K562 (cell line): ENCODE data around the gene ZNF264. TPM values are rescaled to one million over a fixed set of nuclear protein-coding genes. Genes with fewer than 3 reads are reported as not detected.

Source experiments
- ATAC-seq: fragments of 200-7000 bp; cut with Tn5 transposase; 3 replicates; pipeline ENCODE4 v1.9.1; 2020; ENCODE audit warnings: moderate library complexity
- BruUV-seq: library from RNA; stranded (reverse); fragments of 400-500 nt; replicated peaks from 2 replicates; lab custom pipeline; 2021; lab: Mats Ljungman, UMichigan
- CTCF ChIA-PET: fragments of 300-600 bp; formaldehyde crosslinking; extraction: SDS; loops from one replicate; lab custom pipeline; 2021; ENCODE audit warnings: low intra/inter-chr PET ratio; lab: Yijun Ruan, JAX
- POLR2A ChIA-PET: fragments of 300-600, 350-650 bp; sonication (Branson Sonifier 250); formaldehyde crosslinking; extraction: SDS; loops from one replicate; lab custom pipeline; 2021; ENCODE audit warnings: antibody characterized with exemption, inconsistent platforms; lab: Yijun Ruan, JAX
- DNase-seq, 4 experiments: peaks; one replicate each; pipeline versions ENCODE4 v3.0.0 to v3.0.0-alpha.2; 2011 to 2018; ENCODE audit warnings: low spot score in 3 of 4, mixed read lengths in 3 of 4; ENCODE audit errors: extremely low read depth in 1 of 4
- FAIRE-seq: peaks from 2 replicates; lab custom pipeline; 2011; peaks lifted over from hg19 to GRCh38; lab: Jason Lieb, UNC
- H2AFZ ChIP-seq: 2 replicates; pipeline ENCODE4 v1.6.0; 2011; ENCODE audit warnings: low read depth, low read length, control low read depth, inconsistent platforms
- H3K27ac ChIP-seq: fragments of 200-600 bp; 3 replicates; pipeline ENCODE4 v1.8.0; 2011; ENCODE audit warnings: low read depth, mild to moderate bottlenecking, control low read depth, inconsistent platforms, low read length, moderate library complexity, mixed read lengths; ENCODE audit errors: extremely low read depth
- H3K27me3 ChIP-seq, 2 experiments: fragments of 300-600 bp in 1 of 2; 2 replicates in 1 of 2; 3 replicates in 1 of 2; pipeline versions ENCODE4 v1.6.0 to v1.8.0; 2011; ENCODE audit warnings: inconsistent platforms in 2 of 2, low read length in 2 of 2, mild to moderate bottlenecking in 1 of 2, mixed read lengths in 1 of 2, moderate library complexity in 1 of 2; ENCODE audit not compliant: control insufficient read depth in 2 of 2, insufficient read depth in 2 of 2
- H3K36me3 ChIP-seq: fragments of 300-600 bp; 3 replicates; pipeline ENCODE4 v1.8.0; 2011; ENCODE audit warnings: mild to moderate bottlenecking, low read length, inconsistent platforms; ENCODE audit not compliant: control insufficient read depth, insufficient read depth
- H3K4me1 ChIP-seq, 2 experiments: fragments of 200-600 bp in 1 of 2; replicated peaks in 1 of 2; 2 replicates in 1 of 2; 3 replicates in 1 of 2; pipeline versions ENCODE4 v1.5.1 to v1.8.0; 2011; ENCODE audit warnings: inconsistent platforms in 2 of 2, low read length in 2 of 2, mild to moderate bottlenecking in 1 of 2, mixed read lengths in 1 of 2, moderate library complexity in 1 of 2; ENCODE audit not compliant: control insufficient read depth in 2 of 2, insufficient read depth in 2 of 2
- H3K4me2 ChIP-seq: 2 replicates; pipeline ENCODE4 v1.6.1; 2011; ENCODE audit warnings: low read length, control low read depth, inconsistent platforms, mixed read lengths; ENCODE audit not compliant: insufficient read depth
- H3K4me3 ChIP-seq: fragments of 200-600 bp; sonication (generic), shearing (Covaris generic); 2 replicates; pipeline ENCODE4 v1.5.1; 2016; ENCODE audit warnings: control low read depth, inconsistent platforms
- H3K79me2 ChIP-seq: fragments of 200-600 bp; 3 replicates; pipeline ENCODE4 v1.8.0; 2011; ENCODE audit warnings: low read length, inconsistent platforms; ENCODE audit not compliant: control insufficient read depth, insufficient read depth
- H3K9ac ChIP-seq, 2 experiments: 2 replicates each; pipeline versions ENCODE4 v1.6.0 to v1.6.1; 2011; ENCODE audit warnings: low read depth in 2 of 2, low read length in 2 of 2, control low read depth in 1 of 2, inconsistent platforms in 1 of 2, mild to moderate bottlenecking in 1 of 2, mixed read lengths in 1 of 2; ENCODE audit not compliant: insufficient read depth in 1 of 2
- H3K9me1 ChIP-seq: one replicate; pipeline ENCODE4 v1.6.0; 2011; ENCODE audit warnings: inconsistent platforms, mild to moderate bottlenecking, low read length, moderate library complexity; ENCODE audit not compliant: control insufficient read depth, insufficient read depth
- H3K9me3 ChIP-seq: replicated peaks from 2 replicates; pipeline ENCODE4 v1.5.1; 2011; ENCODE audit warnings: low read depth, low read length, inconsistent platforms; ENCODE audit not compliant: control insufficient read depth, insufficient read depth
- H4K20me1 ChIP-seq: replicated peaks from 2 replicates; pipeline ENCODE4 v1.6.1; 2011; ENCODE audit warnings: low read length, inconsistent platforms, mixed read lengths; ENCODE audit not compliant: control insufficient read depth, insufficient read depth
- ARID3A ChIP-seq: IDR thresholded peaks from 2 replicates; pipeline ENCODE4 v1.6.1; 2012; ENCODE audit warnings: low read depth, low read length, improper control_type of control experiment, borderline replicate concordance
- EZH2 ChIP-seq: IDR thresholded peaks from 2 replicates; pipeline ENCODE4 v1.6.1; 2012; ENCODE audit warnings: low read depth, mild to moderate bottlenecking, inconsistent platforms, low read length, borderline replicate concordance
- NFIC ChIP-seq: fragments of 450-650 bp; IDR thresholded peaks from 2 replicates; pipeline ENCODE4 v1.6.1; 2017; ENCODE audit warnings: mild to moderate bottlenecking, inconsistent platforms
- SMAD1 ChIP-seq: fragments of 150-350 bp; IDR thresholded peaks from 2 replicates; pipeline ENCODE4 v1.6.1; 2014; ENCODE audit warnings: low read length, low read depth; ENCODE audit not compliant: partially characterized antibody
- SUPT5H ChIP-seq: fragments of 450-650 bp; IDR thresholded peaks from 2 replicates; pipeline ENCODE4 v1.6.1; 2016
- TOE1 ChIP-seq, 2 experiments: fragments of 450-650 bp in 1 of 2; sonication (generic) in 1 of 2; formaldehyde crosslinking in 1 of 2; IDR thresholded peaks; 2 replicates each; pipeline versions ENCODE4 v1.7.1 to v1.8.0; 2016 to 2022; ENCODE audit warnings: borderline replicate concordance in 2 of 2, mild to moderate bottlenecking in 2 of 2, antibody characterized with exemption in 1 of 2, inconsistent platforms in 1 of 2, low read depth in 1 of 2, missing genetic modification reagents in 1 of 2, moderate library complexity in 1 of 2
- ZNF695 ChIP-seq: fragments of 450-650 bp; formaldehyde crosslinking; IDR thresholded peaks from 2 replicates; pipeline ENCODE4 v1.4.0; 2020; ENCODE audit warnings: mild to moderate bottlenecking, moderate library complexity
- whole genome bisulfite sequencing: fragments of 100-300 bp; shearing (Covaris generic); methylation state at CpG from one replicate; pipeline ENCODE4 v1.1.6; 2016; ENCODE audit warnings: low coverage, mixed read lengths; ENCODE audit not compliant: insufficient coverage; ENCODE audit errors: missing lambda C conversion rate; 5-methylcytosine and 5-hydroxymethylcytosine counted together
- in situ Hi-C: fragments of 300-500 bp; cut with MboI; formaldehyde crosslinking; loops from 4 replicates; pipeline ENCODE4 v1.15.0; 2018; ENCODE audit warnings: inconsistent platforms, mixed read lengths
- intact Hi-C: fragments of 100-400 bp; cut with micrococcal nuclease; formaldehyde crosslinking; loops from 2 replicates; pipeline ENCODE4 v1.14.2; 2022
- polyA plus RNA-seq, 8 experiments: library from polyadenylated mRNA; depleted of rRNA in 4 of 8; stranded (reverse) in 5 of 8; unstranded in 3 of 8; fragments of >200 nt; fragmentation: Nextera tagmentation in 2 of 8; fragmentation: Illumina TruSeq in 1 of 8; extraction: Ambion mirVana in 2 of 8; extraction: Trizol in 1 of 8; gene quantifications; 2 replicates each; pipeline versions ENCODE4 v1.2.1 to v1.2.3, GENCODE V29; 2011 to 2014; ENCODE audit warnings: inconsistent platforms in 1 of 8, missing spikeins in 1 of 8
- total RNA-seq, 7 experiments: library from RNA; depleted of rRNA in 6 of 7; stranded (reverse); fragments of >200 nt in 6 of 7; fragmentation: Illumina TruSeq in 2 of 7; extraction: Trizol in 2 of 7; gene quantifications; 2 replicates each; pipeline versions ENCODE4 v1.2.1 to v1.2.3, GENCODE V29; 2011 to 2021; ENCODE audit warnings: low replicate concordance in 1 of 7

The ZNF264 gene
- total and polyA plus RNA-seq, 9 of the 15 experiments (the other 6 are each of a cell fraction or from before 2014, with no cell fraction given), result 0.08 to 7.9 (median 1.3) TPM

DNA sequence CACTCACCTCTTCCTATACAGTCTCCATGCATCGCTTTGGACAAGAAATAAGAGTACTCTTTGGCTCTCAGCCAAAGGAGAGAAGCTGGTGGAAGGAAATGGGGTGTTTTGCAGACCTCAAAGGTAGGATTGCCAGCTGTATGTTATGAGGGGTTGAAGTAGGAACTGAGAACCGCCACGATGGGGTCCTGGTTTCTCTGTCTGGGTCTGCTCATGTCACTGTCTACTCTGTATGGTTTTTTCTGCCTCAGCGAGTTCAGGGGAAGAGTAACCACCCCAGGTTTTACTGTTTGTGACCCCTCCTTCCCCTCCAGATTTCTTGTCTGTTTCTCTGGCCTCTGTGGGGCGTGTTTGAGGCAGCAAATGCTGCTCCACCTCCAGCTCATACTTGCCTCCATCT is 53.2 kb downstream of the ZNF264 start:
- POLR2A ChIA-PET, result interaction anchor here (0.6 kb wide), 1 partner anchor 34 kb away, joined by 3 read pairs; no protein-coding TSS in a partner anchor
- CTCF ChIA-PET, result no interaction called here

More for the DNA sequence above, 53.2 kb downstream of the ZNF264 start:
- no peak overlapping the region for H3K27ac ChIP-seq
- no peaks in the 10 kb centered on the region for H4K20me1 ChIP-seq
- FAIRE-seq (no peak), ATAC-seq (no peak), DNase-seq (no peak)
- no peak overlapping the region for H3K4me3 ChIP-seq
- H3K27me3 ChIP-seq, result no peaks in the 10 kb centered on the region
- H3K4me2 ChIP-seq, result no peak overlapping the region
- H3K9me1 ChIP-seq, result no peaks in the 10 kb centered on the region
- peaks cover 26% of the 10 kb centered on the region for H3K79me2 ChIP-seq
- H3K4me1 ChIP-seq, result peaks cover 7 to 10% of the 10 kb centered on the region in 2 experiments; a peak in 4 of 5 replicates
- WGBS, result 86% methylated on average over 5 of the region's 5 CpGs
- H3K9ac ChIP-seq, result no peak overlapping the region
- H3K9me3 ChIP-seq, result peaks cover 4% of the 10 kb centered on the region; the same call in 1 of the 2 replicates
- no peak for TF ChIP-seq EZH2
- no peak for TF ChIP-seq TOE1 (IDR thresholded peaks at IDR 0.05; ENCODE audit: borderline replicate concordance)
- TF ChIP-seq TOE1 (CRISPR knock-in tag; IDR thresholded peaks at IDR 0.05; ENCODE audit: borderline replicate concordance, low read depth), result no peak
- TF ChIP-seq SMAD1, result no peak
- TF ChIP-seq NFIC, result peak; percentile 35
- no peak for TF ChIP-seq ARID3A
- TF ChIP-seq SUPT5H, result no peak
- TF ChIP-seq ZNF695, result no peak
- no peak overlapping the region for H2AFZ ChIP-seq
- H3K36me3 ChIP-seq, result peaks cover 39% of the 10 kb centered on the region; the same call in 2 of the 3 replicates
- in situ Hi-C loops, result no loop called here
- no TSS peak for BruUV-seq
- intact Hi-C loops, result loop anchor here (5.0 kb wide), 1 partner anchor 38 kb away; the partner anchor contains the start of gene ZNF460
